HCT116 (cell line): Measurements from ENCODE around the gene SEC23A. TPM values are rescaled to one million over a fixed set of nuclear protein-coding genes. Genes with fewer than 3 reads are reported as not detected.

Experiments
- ATAC-seq: fragments of 200-7000 bp; cut with Tn5 transposase; 2 replicates; pipeline ENCODE4 v1.9.1; 2020; ENCODE audit warnings: mild to moderate bottlenecking, moderate library complexity
- BruUV-seq: library from RNA; stranded (reverse); fragments of 400-500 nt; replicated peaks from 2 replicates; lab custom pipeline; 2021; lab: Mats Ljungman, UMichigan
- CTCF ChIA-PET: fragments of 300-600 bp; sonication (Branson Sonifier 250); formaldehyde crosslinking; loops from one replicate; lab custom pipeline; 2021; ENCODE audit warnings: antibody characterized with exemption; lab: Charles Lee
- POLR2A ChIA-PET: fragments of 300-600, 350-600 bp; sonication (Branson Sonifier 250); formaldehyde crosslinking; loops from one replicate; lab custom pipeline; 2021; ENCODE audit warnings: antibody characterized with exemption; lab: Charles Lee
- RAD21 ChIA-PET, 2 experiments: fragments of 300-600 bp; sonication (Branson Sonifier 250); formaldehyde crosslinking; loops; one replicate each; lab custom pipeline; 2023; ENCODE audit warnings: low total read pairs in 2 of 2; ENCODE audit not compliant: uncharacterized antibody in 2 of 2, unreplicated experiment in 2 of 2, low non-redundant PET in 1 of 2; lab: Charles Lee
- DNase-seq: peaks from one replicate; pipeline ENCODE4 v3.0.0-alpha.2; 2010; ENCODE audit warnings: low read depth, low spot score
- H2AFZ ChIP-seq: fragments of 200-600 bp; shearing (Covaris generic), sonication (generic); 2 replicates; pipeline ENCODE4 v1.6.1; 2017; ENCODE audit warnings: low read depth, mixed run types, mixed read lengths, antibody characterized with exemption, low read length; ENCODE audit not compliant: poor library complexity, severe bottlenecking
- H3K27ac ChIP-seq: 2 replicates; pipeline ENCODE4 v1.5.1; 2012; ENCODE audit warnings: low read depth, low read length
- H3K27me3 ChIP-seq: fragments of 200-600 bp; sonication (generic); 2 replicates; pipeline ENCODE4 v1.6.1; 2016; ENCODE audit warnings: mixed run types, low read length, mixed read lengths; ENCODE audit not compliant: insufficient read depth
- H3K36me3 ChIP-seq, 2 experiments: fragments of 200-500 bp in 1 of 2; fragments of 200-600 bp in 1 of 2; sonication (Bioruptor generic) in 1 of 2; sonication (generic) in 1 of 2; 2 replicates each; pipeline versions ENCODE4 v1.5.1 to v1.6.1; 2014 to 2016; ENCODE audit warnings: low read length in 2 of 2, inconsistent platforms in 1 of 2, mixed read lengths in 1 of 2, mixed run types in 1 of 2; ENCODE audit not compliant: insufficient read depth in 2 of 2, control insufficient read depth in 1 of 2
- H3K4me1 ChIP-seq, 2 experiments: fragments of 200-600 bp in 1 of 2; sonication (generic) in 1 of 2; 2 replicates each; pipeline versions ENCODE4 v1.5.1 to v1.6.1; 2012 to 2017; ENCODE audit warnings: low read length in 2 of 2, inconsistent platforms in 1 of 2, mild to moderate bottlenecking in 1 of 2, mixed read lengths in 1 of 2, mixed run types in 1 of 2, moderate library complexity in 1 of 2; ENCODE audit not compliant: insufficient read depth in 2 of 2, control insufficient read depth in 1 of 2
- H3K4me2 ChIP-seq: fragments of 200-600 bp; sonication (generic); 2 replicates; pipeline ENCODE4 v1.6.1; 2017; ENCODE audit warnings: mixed run types, low read length, mixed read lengths
- H3K4me3 ChIP-seq, 2 experiments: fragments of 200-600 bp in 1 of 2; sonication (generic) in 1 of 2; replicated peaks in 1 of 2; 2 replicates each; pipeline ENCODE4 v1.5.1; 2011 to 2016; ENCODE audit warnings: low read length in 2 of 2, control low read depth in 1 of 2, low read depth in 1 of 2, mild to moderate bottlenecking in 1 of 2, mixed read lengths in 1 of 2, mixed run types in 1 of 2
- H3K79me2 ChIP-seq: fragments of 200-600 bp; sonication (generic); 2 replicates; pipeline ENCODE4 v1.6.1; 2017; ENCODE audit warnings: mild to moderate bottlenecking, mixed run types, low read length, moderate library complexity, mixed read lengths; ENCODE audit not compliant: insufficient read depth
- H3K9ac ChIP-seq: fragments of 200-600 bp; sonication (generic); 2 replicates; pipeline ENCODE4 v1.6.1; 2016; ENCODE audit warnings: low read length, mixed read lengths
- H3K9me2 ChIP-seq: fragments of 200-600 bp; sonication (generic), shearing (Covaris generic); 2 replicates; pipeline ENCODE4 v1.6.1; 2017; ENCODE audit warnings: mixed run types, mild to moderate bottlenecking, moderate library complexity; ENCODE audit not compliant: insufficient read depth
- H3K9me3 ChIP-seq, 2 experiments: fragments of 200-500 bp in 1 of 2; fragments of 200-600 bp in 1 of 2; sonication (Bioruptor generic) in 1 of 2; sonication (generic) in 1 of 2; 2 replicates each; pipeline ENCODE4 v1.6.1; 2014 to 2017; ENCODE audit warnings: low read length in 2 of 2, mixed read lengths in 2 of 2, inconsistent platforms in 1 of 2, low read depth in 1 of 2, mild to moderate bottlenecking in 1 of 2, mixed run types in 1 of 2, moderate library complexity in 1 of 2; ENCODE audit not compliant: control insufficient read depth in 1 of 2, insufficient read depth in 1 of 2
- H4K20me1 ChIP-seq: fragments of 200-600 bp; sonication (generic), shearing (Covaris generic); 2 replicates; pipeline ENCODE4 v1.6.1; 2017; ENCODE audit warnings: mixed run types, mild to moderate bottlenecking, moderate library complexity; ENCODE audit not compliant: insufficient read depth
- ATF3 ChIP-seq: IDR thresholded peaks from 2 replicates; pipeline ENCODE4 v1.6.1; 2012
- CBX3 ChIP-seq: IDR thresholded peaks from 2 replicates; pipeline ENCODE4 v1.6.1; 2012; ENCODE audit warnings: low read depth
- CEBPB ChIP-seq: IDR thresholded peaks from 2 replicates; pipeline ENCODE4 v1.6.1; 2012; ENCODE audit warnings: low read depth
- ELF1 ChIP-seq: IDR thresholded peaks from 2 replicates; pipeline ENCODE4 v1.6.1; 2012; ENCODE audit warnings: low read depth, borderline replicate concordance
- EZH2 ChIP-seq: fragments of 200-600 bp; sonication (generic); IDR thresholded peaks from 2 replicates; pipeline ENCODE4 v1.6.1; 2017; ENCODE audit warnings: antibody characterized with exemption, mixed run types
- EZH2phosphoT487 ChIP-seq: fragments of 200-600 bp; IDR thresholded peaks from 2 replicates; pipeline ENCODE4 v1.6.1; 2018; ENCODE audit warnings: antibody characterized with exemption, borderline replicate concordance
- FOSL1 ChIP-seq: IDR thresholded peaks from 2 replicates; pipeline ENCODE4 v1.6.1; 2012; ENCODE audit warnings: low read depth
- POLR2A ChIP-seq: IDR thresholded peaks from 2 replicates; pipeline ENCODE4 v1.7.0; 2011; ENCODE audit warnings: borderline replicate concordance; ENCODE audit not compliant: insufficient read depth, insufficient read length; ENCODE audit errors: extremely low read depth
- RAD21 ChIP-seq: IDR thresholded peaks from 2 replicates; pipeline ENCODE4 v1.6.1; 2012; ENCODE audit warnings: low read depth, mild to moderate bottlenecking
- SP1 ChIP-seq: IDR thresholded peaks from 2 replicates; pipeline ENCODE4 v1.6.1; 2012; ENCODE audit warnings: low read depth
- TCF7L2 ChIP-seq: IDR thresholded peaks from 2 replicates; pipeline ENCODE4 v1.7.0; 2011; ENCODE audit warnings: borderline replicate concordance, inconsistent platforms; ENCODE audit not compliant: insufficient read depth, insufficient read length; ENCODE audit errors: extremely low read depth
- YY1 ChIP-seq: IDR thresholded peaks from 2 replicates; pipeline ENCODE4 v1.6.1; 2011; ENCODE audit warnings: low read length, low read depth, moderate library complexity, mild to moderate bottlenecking; ENCODE audit not compliant: insufficient replicate concordance; ENCODE audit errors: extremely low read depth
- ZFX ChIP-seq: fragments of 450-650 bp; IDR thresholded peaks from 2 replicates; pipeline ENCODE4 v1.6.1; 2017
- intact Hi-C: fragments of 100-400 bp; cut with micrococcal nuclease; formaldehyde crosslinking; loops from 2 replicates; pipeline ENCODE4 v1.10.0; 2022
- total RNA-seq: library from RNA; stranded (reverse); gene quantifications from one replicate; pipeline ENCODE4 v1.2.1, GENCODE V29; 2021; ENCODE audit not compliant: unreplicated experiment
- TF ChIP-seq, protein P1 (sequence below): IDR thresholded peaks from 2 replicates; pipeline ENCODE4 v1.6.1; 2012; ENCODE audit warnings: low read depth

Gene SEC23A
- total RNA-seq, 1 experiment from 2014 or later = 81.7 TPM

DNA sequence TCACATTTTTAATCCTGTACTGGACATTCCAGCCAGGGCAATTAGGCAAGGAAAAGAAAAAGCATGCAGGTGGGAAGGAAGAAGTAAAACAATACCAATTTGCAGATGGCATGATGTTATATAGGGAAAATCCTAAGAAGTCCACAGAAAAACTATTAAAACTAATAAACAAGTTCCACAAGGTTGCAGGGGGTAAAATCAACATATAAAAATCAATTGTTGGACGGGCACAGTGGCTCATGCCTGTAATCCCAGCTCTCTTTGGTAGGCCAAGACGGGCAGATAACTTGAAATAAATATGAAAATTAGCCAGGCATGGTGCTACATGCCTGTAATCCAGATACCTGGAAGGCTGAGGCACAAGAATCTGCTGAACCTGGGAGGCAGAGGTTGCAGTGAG, 31.9 kb downstream of the SEC23A start:
- no peak for ATAC-seq

More for the DNA sequence above, 31.9 kb downstream of the SEC23A start:
- no peak overlapping the region for H3K4me2 ChIP-seq
- H3K4me3 ChIP-seq = no peak overlapping the region
- BruUV-seq = no TSS peak
- H3K9me3 ChIP-seq = no peaks in the 10 kb centered on the region
- no peak for DNase-seq
- H2AFZ ChIP-seq = no peak overlapping the region
- H3K4me1 ChIP-seq = no peaks in the 10 kb centered on the region
- H4K20me1 ChIP-seq = no peaks in the 10 kb centered on the region
- peaks cover 4 to 23% of the 10 kb centered on the region in 2 experiments; a peak in 2 of 4 replicates for H3K36me3 ChIP-seq
- H3K9ac ChIP-seq = no peak overlapping the region
- ChIA-PET RAD21 (no interaction called here), POLR2A (no interaction called here)
- H3K27ac ChIP-seq = no peak overlapping the region
- H3K9me2 ChIP-seq = no peaks in the 10 kb centered on the region
- intact Hi-C loops = no loop called here
- no peaks in the 10 kb centered on the region for H3K27me3 ChIP-seq
- TF ChIP-seq SP1 (no peak), ZFX (no peak), ELF1 (no peak), FOSL1 (no peak), CBX3 (no peak), ATF3 (no peak), POLR2A (no peak), YY1 (no peak), EZH2phosphoT487 (no peak), RAD21 (no peak), EZH2 (no peak), CEBPB (no peak), TCF7L2 (no peak)
- TF ChIP-seq, protein P1, sequence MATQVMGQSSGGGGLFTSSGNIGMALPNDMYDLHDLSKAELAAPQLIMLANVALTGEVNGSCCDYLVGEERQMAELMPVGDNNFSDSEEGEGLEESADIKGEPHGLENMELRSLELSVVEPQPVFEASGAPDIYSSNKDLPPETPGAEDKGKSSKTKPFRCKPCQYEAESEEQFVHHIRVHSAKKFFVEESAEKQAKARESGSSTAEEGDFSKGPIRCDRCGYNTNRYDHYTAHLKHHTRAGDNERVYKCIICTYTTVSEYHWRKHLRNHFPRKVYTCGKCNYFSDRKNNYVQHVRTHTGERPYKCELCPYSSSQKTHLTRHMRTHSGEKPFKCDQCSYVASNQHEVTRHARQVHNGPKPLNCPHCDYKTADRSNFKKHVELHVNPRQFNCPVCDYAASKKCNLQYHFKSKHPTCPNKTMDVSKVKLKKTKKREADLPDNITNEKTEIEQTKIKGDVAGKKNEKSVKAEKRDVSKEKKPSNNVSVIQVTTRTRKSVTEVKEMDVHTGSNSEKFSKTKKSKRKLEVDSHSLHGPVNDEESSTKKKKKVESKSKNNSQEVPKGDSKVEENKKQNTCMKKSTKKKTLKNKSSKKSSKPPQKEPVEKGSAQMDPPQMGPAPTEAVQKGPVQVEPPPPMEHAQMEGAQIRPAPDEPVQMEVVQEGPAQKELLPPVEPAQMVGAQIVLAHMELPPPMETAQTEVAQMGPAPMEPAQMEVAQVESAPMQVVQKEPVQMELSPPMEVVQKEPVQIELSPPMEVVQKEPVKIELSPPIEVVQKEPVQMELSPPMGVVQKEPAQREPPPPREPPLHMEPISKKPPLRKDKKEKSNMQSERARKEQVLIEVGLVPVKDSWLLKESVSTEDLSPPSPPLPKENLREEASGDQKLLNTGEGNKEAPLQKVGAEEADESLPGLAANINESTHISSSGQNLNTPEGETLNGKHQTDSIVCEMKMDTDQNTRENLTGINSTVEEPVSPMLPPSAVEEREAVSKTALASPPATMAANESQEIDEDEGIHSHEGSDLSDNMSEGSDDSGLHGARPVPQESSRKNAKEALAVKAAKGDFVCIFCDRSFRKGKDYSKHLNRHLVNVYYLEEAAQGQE = no peak
- TF ChIP-seq, all 23 proteins: peak for 0
- no peaks in the 10 kb centered on the region; the same call in 1 of the 2 replicates for H3K79me2 ChIP-seq
- CTCF ChIA-PET = no interaction called here
